ENCODE measurements around the gene GP9.
"Not testable (repeated sequence)": the region's sequence is repeated elsewhere in the genome, so short reads cannot be mapped to it uniquely, and the experiment has no call there.

GP9 gene

DNA sequence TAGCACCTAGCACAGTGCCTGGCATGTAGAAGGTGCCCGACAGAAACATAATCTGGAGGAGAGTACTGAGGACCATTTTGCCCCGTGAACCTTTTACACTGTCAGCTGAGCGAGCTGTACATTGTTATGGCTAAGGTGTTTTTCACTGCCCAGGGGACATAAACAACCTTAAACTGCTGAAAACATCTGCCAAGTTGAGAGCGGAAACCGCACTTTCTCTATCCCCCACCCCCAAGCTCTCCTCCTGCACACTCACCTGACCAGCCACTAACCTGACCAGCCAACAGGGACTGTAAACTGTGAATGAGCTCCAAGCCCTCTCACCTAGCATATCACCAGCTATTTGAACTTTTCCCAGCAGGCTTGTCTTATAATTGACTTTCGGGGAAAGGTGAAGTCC lies 43.5 kb downstream of the GP9 start:
- Histone ChIP-seq H3K9ac (ENCODE audit: insufficient read length) (no peak overlapping the region), H3K4me3 (no peak overlapping the region), H3K9me3 (ENCODE audit: low read depth, low read length) (no peaks in the 10 kb centered on the region), H3K27ac (no peak overlapping the region), H3K36me3 (ENCODE audit: insufficient read depth, low read length) (no peaks in the 10 kb centered on the region)
- DNase-seq (ENCODE audit: low read depth, low spot score): no peak
- TF ChIP-seq FOXP2 (optimal IDR thresholded peaks at IDR 0.05; ENCODE audit: control extremely low read depth, extremely low read length, insufficient read depth) (no peak), EZH2 (IDR thresholded peaks at IDR 0.05) (no peak), POLR2AphosphoS5 (IDR thresholded peaks at IDR 0.05; ENCODE audit: borderline replicate concordance, low read depth, low read length) (no peak)

- no peak overlapping the region for H3K9ac ChIP-seq (ENCODE audit: insufficient read length)
- no peak overlapping the region for H3K27ac ChIP-seq
- H3K36me3 ChIP-seq (ENCODE audit: insufficient read depth, low read length): no peaks in the 10 kb centered on the region
- H3K9me3 ChIP-seq (ENCODE audit: low read depth, low read length): no peaks in the 10 kb centered on the region
- no peak for DNase-seq (ENCODE audit: low read depth, low spot score)
- TF ChIP-seq POLR2AphosphoS5 (IDR thresholded peaks at IDR 0.05; ENCODE audit: borderline replicate concordance, low read depth, low read length) (no peak), FOXP2 (optimal IDR thresholded peaks at IDR 0.05; ENCODE audit: control extremely low read depth, extremely low read length, insufficient read depth) (no peak), EZH2 (IDR thresholded peaks at IDR 0.05) (no peak)
- H3K4me3 ChIP-seq: no peak overlapping the region
Observed at GRCh38 chr3:129104498-129105079, 44.0 kb downstream of the GP9 start.

- H3K27ac ChIP-seq: no peak overlapping the region
- TF ChIP-seq EZH2 (IDR thresholded peaks at IDR 0.05): no peak
- TF ChIP-seq POLR2AphosphoS5 (IDR thresholded peaks at IDR 0.05; ENCODE audit: borderline replicate concordance, low read depth, low read length): no peak
- TF ChIP-seq FOXP2 (optimal IDR thresholded peaks at IDR 0.05; ENCODE audit: control extremely low read depth, extremely low read length, insufficient read depth): no peak
- H3K9me3 ChIP-seq (ENCODE audit: low read depth, low read length): no peaks in the 10 kb centered on the region
- no peak overlapping the region for H3K9ac ChIP-seq (ENCODE audit: insufficient read length)
- H3K36me3 ChIP-seq (ENCODE audit: insufficient read depth, low read length): no peaks in the 10 kb centered on the region
- DNase-seq (ENCODE audit: low read depth, low spot score): no peak
- H3K4me3 ChIP-seq: no peak overlapping the region
Observed at GRCh38 chr3:129105862-129106261, 45.3 kb downstream of the GP9 start.

- Histone ChIP-seq H3K4me3 (no peak overlapping the region), H3K9me3 (ENCODE audit: low read depth, low read length) (no peaks in the 10 kb centered on the region), H3K36me3 (ENCODE audit: insufficient read depth, low read length) (no peaks in the 10 kb centered on the region), H3K9ac (ENCODE audit: insufficient read length) (no peak overlapping the region), H3K27ac (no peak overlapping the region)
- no peak for TF ChIP-seq POLR2AphosphoS5 (IDR thresholded peaks at IDR 0.05; ENCODE audit: borderline replicate concordance, low read depth, low read length)
- DNase-seq (ENCODE audit: low read depth, low spot score): no peak
Observed at GRCh38 chr3:129106320-129106719, 45.7 kb downstream of the GP9 start.

DNA sequence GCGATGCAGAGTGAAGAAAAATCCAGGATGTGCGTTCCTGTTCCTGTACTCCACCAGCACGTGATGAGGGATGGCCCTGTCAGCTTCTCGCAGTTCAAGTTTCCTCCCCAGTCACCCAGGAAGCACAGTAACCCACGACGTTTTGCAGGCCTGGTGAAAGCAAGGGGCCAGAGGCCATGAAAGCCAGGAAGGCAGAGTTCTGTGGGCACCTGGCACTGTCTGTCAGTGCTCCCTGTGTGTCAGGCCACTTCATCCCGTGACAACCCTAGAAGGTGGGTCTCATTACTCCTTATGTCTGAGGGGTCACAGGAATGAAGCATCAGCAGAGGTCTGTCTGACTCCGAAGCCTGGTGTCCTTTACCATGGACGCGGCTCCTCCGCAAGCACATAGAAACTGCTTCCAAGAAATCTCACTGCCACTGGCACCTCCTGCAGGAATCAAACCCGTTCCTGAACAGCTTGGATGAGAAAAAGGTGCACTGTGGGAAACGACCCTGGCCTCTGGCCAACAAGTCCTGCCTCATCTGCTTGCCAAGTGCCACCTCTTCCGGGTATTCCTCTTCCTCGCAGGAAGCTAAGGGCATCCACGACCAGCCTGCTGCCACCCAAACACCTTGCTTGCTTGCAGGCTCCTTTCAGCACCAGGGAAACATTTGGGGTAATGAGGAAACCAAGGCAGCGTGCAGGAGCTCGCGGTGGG lies 46.4 kb downstream of the GP9 start:
- H3K9ac ChIP-seq (ENCODE audit: insufficient read length): no peak overlapping the region
- no peaks in the 10 kb centered on the region for H3K36me3 ChIP-seq (ENCODE audit: insufficient read depth, low read length)
- no peak for TF ChIP-seq POLR2AphosphoS5 (IDR thresholded peaks at IDR 0.05; ENCODE audit: borderline replicate concordance, low read depth, low read length)
- TF ChIP-seq FOXP2 (optimal IDR thresholded peaks at IDR 0.05; ENCODE audit: control extremely low read depth, extremely low read length, insufficient read depth): no peak
- no peak for TF ChIP-seq EZH2 (IDR thresholded peaks at IDR 0.05)
- no peak overlapping the region for H3K27ac ChIP-seq
- DNase-seq (ENCODE audit: low read depth, low spot score): no peak
- H3K9me3 ChIP-seq (ENCODE audit: low read depth, low read length): no peaks in the 10 kb centered on the region
- H3K4me3 ChIP-seq: no peak overlapping the region

GRCh38 chr3:129107793-129108192 lies 47.2 kb downstream of the GP9 start:
- Histone ChIP-seq H3K36me3 (ENCODE audit: insufficient read depth, low read length) (no peaks in the 10 kb centered on the region), H3K9me3 (ENCODE audit: low read depth, low read length) (no peaks in the 10 kb centered on the region), H3K27ac (no peak overlapping the region), H3K4me3 (no peak overlapping the region), H3K9ac (ENCODE audit: insufficient read length) (no peak overlapping the region)
- DNase-seq (ENCODE audit: low read depth, low spot score): no peak
- TF ChIP-seq FOXP2 (optimal IDR thresholded peaks at IDR 0.05; ENCODE audit: control extremely low read depth, extremely low read length, insufficient read depth): no peak
- TF ChIP-seq POLR2AphosphoS5 (IDR thresholded peaks at IDR 0.05; ENCODE audit: borderline replicate concordance, low read depth, low read length): no peak
- TF ChIP-seq EZH2 (IDR thresholded peaks at IDR 0.05): no peak

DNA sequence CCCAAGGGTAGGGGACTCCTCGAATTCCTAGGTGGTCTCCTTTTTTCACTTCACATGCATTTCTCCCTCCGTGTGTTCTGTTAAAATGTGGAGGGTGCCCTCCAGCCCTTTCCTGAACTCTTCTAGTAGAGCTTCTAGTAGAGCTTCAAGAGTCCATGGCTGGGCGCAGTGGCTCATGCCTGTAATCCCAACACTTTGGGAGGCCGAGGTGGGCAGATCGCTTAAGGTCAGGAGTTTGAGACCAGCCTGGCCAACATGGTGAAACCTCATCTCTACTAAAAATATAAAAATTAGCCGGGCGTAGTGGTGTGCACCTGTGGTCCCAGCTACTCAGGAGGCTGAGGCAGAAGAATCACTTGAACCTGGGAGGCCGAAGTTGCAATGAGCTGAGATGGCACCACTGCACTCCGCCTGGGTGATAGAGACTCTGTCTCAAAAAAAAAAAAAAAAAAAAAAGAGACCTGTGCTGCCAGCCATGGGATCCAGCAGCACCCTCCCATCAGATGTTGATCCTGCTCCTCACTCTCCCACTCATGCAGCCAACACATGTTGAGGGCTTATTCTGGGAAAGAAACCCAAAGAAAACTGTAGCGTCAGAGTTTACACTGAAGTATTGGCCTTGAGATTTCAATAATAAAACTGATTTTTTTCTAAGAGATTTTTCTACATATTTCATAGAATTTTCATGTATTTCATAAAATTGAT lies 50.6 kb downstream of the GP9 start:
- not testable (repeated sequence) for H3K9ac ChIP-seq (ENCODE audit: insufficient read length); H3K36me3 ChIP-seq (ENCODE audit: insufficient read depth, low read length); H3K9me3 ChIP-seq (ENCODE audit: low read depth, low read length); DNase-seq (ENCODE audit: low read depth, low spot score); H3K4me3 ChIP-seq; H3K27ac ChIP-seq
